AG04449 (cell line): ENCODE data around the gene CTNNBIP1.

Source experiments
- CTCF ChIA-PET: fragments of 350-600 bp; formaldehyde crosslinking; extraction: SDS; loops from one replicate; lab custom pipeline; 2021; ENCODE audit warnings: antibody characterized with exemption; lab: Yijun Ruan, JAX
- POLR2A ChIA-PET: fragments of 400-600, 350-600 bp; formaldehyde crosslinking; extraction: SDS; loops from one replicate; lab custom pipeline; 2020; ENCODE audit warnings: antibody characterized with exemption, inconsistent platforms; lab: Yijun Ruan, JAX
- DNase-seq: peaks from one replicate; pipeline ENCODE4 v3.0.0-alpha.2; 2010; ENCODE audit warnings: low read depth, low spot score
- H3K4me3 ChIP-seq: 2 replicates; pipeline ENCODE4 v1.5.1; 2011; ENCODE audit warnings: low read depth, mild to moderate bottlenecking, control low read depth, low read length
- CTCF ChIP-seq: IDR thresholded peaks from one replicate; pipeline ENCODE4 v1.5.1; 2011; ENCODE audit warnings: mild to moderate bottlenecking, moderate library complexity, low read length, control low read depth, inconsistent platforms; ENCODE audit not compliant: insufficient read depth; ENCODE audit errors: missing control alignments

Gene CTNNBIP1

GRCh38 chr1:9884805-9885204 lies 25.3 kb downstream of the CTNNBIP1 start:
- DNase-seq, result no peak
- no peak overlapping the region for H3K4me3 ChIP-seq
- ChIA-PET POLR2A (no interaction called here), CTCF (interaction anchor here (0.8 to 31.2 kb wide), 2 partner anchors 16 to 57 kb away, joined by 3 to 502 read pairs; no protein-coding TSS in a partner anchor)
- TF ChIP-seq CTCF, result no peak

DNA sequence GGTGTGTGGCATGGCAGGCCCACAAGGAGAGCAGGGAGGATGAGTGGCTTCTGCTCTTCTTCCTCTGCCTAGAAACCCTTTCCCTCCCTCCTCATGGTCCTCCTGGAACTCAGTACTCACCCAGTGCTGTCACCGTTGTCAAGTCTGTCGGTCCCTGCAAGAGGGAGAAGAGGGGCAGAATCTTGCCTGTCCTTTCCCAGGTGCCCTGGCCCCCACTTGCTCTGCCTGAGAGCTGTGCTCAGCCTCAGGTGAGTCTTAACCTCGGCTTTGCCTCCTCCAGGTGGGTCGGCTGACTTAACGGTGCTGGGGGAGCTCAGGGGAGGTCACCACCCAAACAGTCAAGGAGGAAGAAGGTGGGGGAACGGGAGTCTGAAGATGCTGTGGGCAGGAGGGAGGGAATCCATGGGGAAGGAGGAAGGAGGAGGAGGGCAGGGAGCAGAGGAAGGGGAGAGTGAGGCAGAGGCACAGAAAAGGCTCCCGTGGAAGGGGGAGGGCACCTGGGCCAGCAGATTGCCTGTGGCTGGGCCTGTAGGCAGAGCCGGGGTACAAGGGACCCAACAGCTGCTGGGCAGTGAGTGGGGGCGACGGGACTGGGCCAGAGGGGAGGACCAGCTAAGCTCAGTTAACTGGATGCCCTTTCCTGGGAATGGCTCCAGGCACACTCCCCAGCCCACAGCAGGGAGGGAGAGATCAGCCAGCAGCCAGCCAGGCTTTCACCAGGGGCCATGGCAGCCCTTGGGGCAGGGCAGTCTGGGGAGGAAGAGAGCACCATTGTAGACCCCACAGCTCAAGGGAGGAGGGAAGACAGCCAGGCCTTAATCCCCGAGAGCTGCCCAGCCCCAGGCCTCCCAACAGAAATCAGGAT lies 26.3 kb downstream of the CTNNBIP1 start:
- no peak for DNase-seq
- ChIA-PET POLR2A (no interaction called here), CTCF (interaction anchor here (0.9 to 31.2 kb wide), 2 partner anchors 15 to 296 kb away, joined by 3 to 502 read pairs; no protein-coding TSS in a partner anchor)
- no peak overlapping the region for H3K4me3 ChIP-seq
- no peak for TF ChIP-seq CTCF

DNA sequence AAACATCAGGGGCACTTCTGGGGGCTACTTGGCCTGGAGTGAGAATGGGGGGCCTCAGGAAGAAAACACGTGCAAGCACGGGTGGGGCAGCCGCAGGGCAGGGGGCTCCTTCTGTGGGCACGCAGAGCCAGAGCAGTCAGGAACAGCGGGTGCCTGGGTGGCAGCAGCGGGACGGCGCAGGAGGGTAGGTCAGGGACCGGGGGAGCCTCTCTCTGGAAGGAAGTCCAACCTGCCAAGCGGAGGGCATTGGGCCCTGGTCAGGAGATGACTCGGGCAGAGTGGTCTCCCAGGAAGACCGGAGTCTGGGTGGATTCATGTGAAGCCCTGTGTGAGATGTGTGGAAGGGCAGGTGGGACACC lies 27.1 kb downstream of the CTNNBIP1 start:
- ChIA-PET POLR2A (no interaction called here), CTCF (interaction anchor here (1.2 to 31.2 kb wide), 2 partner anchors 14 to 59 kb away, joined by 3 to 502 read pairs; no protein-coding TSS in a partner anchor)
- TF ChIP-seq CTCF, result no peak
- H3K4me3 ChIP-seq, result no peak overlapping the region
- no peak for DNase-seq

DNA sequence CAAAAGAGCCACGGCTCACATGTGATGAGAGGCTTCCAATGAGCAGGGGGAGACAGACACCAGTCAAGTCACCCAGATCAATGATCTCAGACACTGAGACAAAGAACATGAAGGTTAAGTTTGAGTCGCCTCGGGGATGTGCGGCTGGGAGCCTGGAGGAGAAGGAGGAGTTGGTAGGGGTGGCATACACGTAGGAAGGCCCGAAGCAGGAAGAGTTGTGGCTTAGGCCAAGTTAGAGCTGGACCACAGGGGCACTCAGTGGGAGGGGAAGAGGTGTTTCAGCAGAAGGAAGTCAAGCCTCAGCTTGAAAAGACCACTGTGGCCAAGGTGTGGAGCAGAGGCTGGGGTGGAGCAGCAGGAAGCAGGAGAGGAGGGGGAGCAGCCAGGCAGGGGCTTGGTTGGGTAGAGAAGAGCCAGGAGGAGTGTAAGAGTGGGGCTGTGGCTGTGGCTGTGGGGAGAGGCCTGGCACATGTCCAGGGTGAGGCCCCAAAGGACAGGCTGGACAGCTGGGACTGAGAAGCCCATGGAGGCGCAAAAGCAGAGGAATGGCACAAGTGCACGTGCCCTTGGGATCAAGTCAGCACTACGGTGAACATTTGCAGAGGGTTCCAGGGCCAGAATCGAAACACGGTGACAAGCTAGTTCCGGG lies 27.6 kb downstream of the CTNNBIP1 start:
- H3K4me3 ChIP-seq, result no peak overlapping the region
- POLR2A ChIA-PET, result interaction anchor here (0.9 kb wide), 1 partner anchor 11 kb away, joined by 3 read pairs; no protein-coding TSS in a partner anchor
- no peak for TF ChIP-seq CTCF
- no peak for DNase-seq
- CTCF ChIA-PET, result interaction anchor here (1.2 to 31.2 kb wide), 3 partner anchors 0 to 59 kb away, joined by 3 to 502 read pairs (median 502); no protein-coding TSS in a partner anchor

DNA sequence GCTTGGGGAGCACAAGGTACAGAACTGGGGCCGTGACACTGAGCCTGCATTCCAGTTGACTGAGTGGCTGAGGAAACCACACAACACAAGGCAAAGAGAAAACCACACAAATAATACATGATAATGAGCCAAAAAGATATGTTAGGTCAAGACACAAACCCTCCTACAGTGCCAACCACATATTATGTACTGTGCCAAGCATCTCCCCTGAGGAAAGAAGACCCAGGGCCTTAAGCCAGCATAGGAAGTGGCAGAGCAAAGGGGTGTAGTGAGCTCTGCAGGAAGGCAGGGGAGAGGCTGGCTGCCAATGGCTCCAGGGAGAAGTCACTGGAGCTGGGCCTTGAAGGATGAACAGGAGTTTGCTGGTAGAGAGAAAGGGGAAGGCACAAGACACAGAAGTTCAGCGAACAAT lies 28.2 kb downstream of the CTNNBIP1 start:
- CTCF ChIA-PET, result interaction anchor here (1.2 to 31.2 kb wide), 3 partner anchors 1 to 60 kb away, joined by 3 to 502 read pairs (median 502); no protein-coding TSS in a partner anchor
- no peak overlapping the region for H3K4me3 ChIP-seq
- POLR2A ChIA-PET, result interaction anchor here (0.9 kb wide), 1 partner anchor 11 kb away, joined by 3 read pairs; no protein-coding TSS in a partner anchor
- DNase-seq, result no peak
- TF ChIP-seq CTCF, result no peak
